Natural killer cell (primary cell): ENCODE results near the gene WDR86. TPM values are rescaled to one million over a fixed set of nuclear protein-coding genes. Genes with fewer than 3 reads are reported as not detected.

Source experiments
- ATAC-seq, 3 donors: fragments of 150-1000 bp in 2 of 3; fragments of 200-7000 bp in 1 of 3; cut with Tn5 transposase; 1 replicate in 1 of 3; 2 replicates in 2 of 3; pipeline ENCODE4 v1.10.0; 2021; ENCODE audit warnings: mild to moderate bottlenecking in 2 of 3, moderate library complexity in 2 of 3
- DNase-seq, 2 donors: peaks; one replicate each; pipeline versions ENCODE4 v3.0.0 to v3.0.0-alpha.2; 2013 to 2021; ENCODE audit warnings: mixed read lengths in 1 of 2
- H3K27ac ChIP-seq: one replicate; pipeline ENCODE4 v1.5.1; 2013; ENCODE audit warnings: mild to moderate bottlenecking, low read length
- H3K27me3 ChIP-seq: one replicate; pipeline ENCODE4 v1.6.1; 2013; ENCODE audit warnings: low read length; ENCODE audit not compliant: control insufficient read depth, insufficient read depth
- H3K36me3 ChIP-seq: one replicate; pipeline ENCODE4 v1.6.1; 2013; ENCODE audit warnings: low read length; ENCODE audit not compliant: control insufficient read depth, insufficient read depth
- H3K4me1 ChIP-seq: one replicate; pipeline ENCODE4 v1.6.1; 2013; ENCODE audit warnings: low read length; ENCODE audit not compliant: control insufficient read depth, insufficient read depth
- H3K4me3 ChIP-seq: one replicate; pipeline ENCODE4 v1.5.1; 2013; ENCODE audit warnings: low read length
- H3K9me3 ChIP-seq: one replicate; pipeline ENCODE4 v1.6.1; 2013; ENCODE audit warnings: low read length; ENCODE audit not compliant: control insufficient read depth, insufficient read depth
- H3K27ac Mint-ChIP-seq, 2 donors: one replicate each; pipeline ENCODE4 v1.8.0; 2022; ENCODE audit warnings: mild to moderate bottlenecking in 2 of 2, mixed read lengths in 2 of 2, moderate library complexity in 1 of 2
- H3K27me3 Mint-ChIP-seq, 2 donors: one replicate each; pipeline ENCODE4 v1.8.0; 2022; ENCODE audit warnings: low read depth in 2 of 2, mixed read lengths in 2 of 2
- H3K36me3 Mint-ChIP-seq: one replicate; pipeline ENCODE4 v1.8.0; 2022; ENCODE audit warnings: mixed read lengths
- H3K4me1 Mint-ChIP-seq, 2 donors: one replicate each; pipeline ENCODE4 v1.8.0; 2022; ENCODE audit warnings: mixed read lengths in 2 of 2
- H3K4me3 Mint-ChIP-seq: one replicate; pipeline ENCODE4 v1.8.0; 2022; ENCODE audit warnings: mild to moderate bottlenecking, moderate library complexity, mixed read lengths
- H3K9me3 Mint-ChIP-seq, 2 donors: one replicate each; pipeline ENCODE4 v1.8.0; 2022; ENCODE audit warnings: mixed read lengths in 2 of 2
- WGBS: methylation state at CpG from one replicate; pipeline ENCODE4 v1.1.7; 2013; ENCODE audit warnings: missing lambda C conversion rate; ENCODE audit not compliant: insufficient coverage; 5-methylcytosine and 5-hydroxymethylcytosine counted together
- intact Hi-C: fragments of 100-400 bp; cut with micrococcal nuclease; formaldehyde crosslinking; loops from one replicate; pipeline ENCODE4 v1.14.2; 2022
- total RNA-seq, 4 donors: library from RNA; stranded (reverse); fragments of 120-200 nt in 1 of 4; gene quantifications; one replicate each; pipeline versions ENCODE4 v1.2.3 to v1.2.4, GENCODE V29; 2013 to 2022
- TF ChIP-seq, protein P1 (sequence below): fragments of 200-600 bp; IDR thresholded peaks from one replicate; pipeline ENCODE4 v1.8.0; 2022; ENCODE audit warnings: antibody characterized with exemption

WDR86 gene
- total RNA-seq, 3 donors from 2014 or later (not counting 1 experiment from before 2014, with no cell fraction given) = 1.6 to 4.6 (median 2.1) TPM

DNA sequence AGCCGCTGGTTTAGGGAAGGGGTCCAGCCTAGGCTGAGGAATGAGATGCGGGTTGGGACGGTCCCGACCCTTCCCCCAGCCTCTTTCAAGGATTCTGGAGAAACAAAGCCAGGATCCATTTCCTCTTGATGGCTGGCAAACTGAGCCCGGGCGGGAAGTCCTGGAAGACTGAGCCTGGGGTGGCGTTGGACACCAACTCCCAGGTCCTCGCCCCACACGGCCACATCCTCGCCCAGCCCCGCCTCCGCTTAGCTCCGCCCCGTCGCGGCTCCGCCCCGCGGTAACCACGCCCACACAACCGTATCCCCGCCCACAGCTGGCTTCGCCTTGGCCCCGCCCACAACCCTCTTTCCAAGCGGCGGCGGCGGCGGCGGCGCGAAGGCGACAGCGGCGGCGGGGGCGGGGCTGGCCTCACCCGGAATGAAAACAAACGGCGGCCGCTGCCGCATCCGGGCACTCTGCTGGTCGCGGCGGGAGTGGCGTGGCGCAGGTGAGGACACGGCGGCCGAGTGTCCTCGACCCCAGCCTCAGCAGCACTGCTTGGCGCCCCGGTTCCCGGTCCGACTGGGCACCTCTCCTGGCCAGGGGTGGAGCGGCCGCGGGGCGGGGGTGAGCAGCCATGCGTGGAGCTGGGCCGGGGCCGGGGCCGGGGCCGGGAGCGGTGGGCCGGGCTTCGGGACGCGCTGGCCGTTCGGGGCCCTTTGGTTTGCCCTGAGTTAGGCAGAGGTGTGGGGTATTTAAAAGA lies 68.3 kb downstream of the WDR86 start, which contains the start of gene NUB1:
Gene NUB1, plus strand, starts transcription at position 456 of the 745 bp plus-strand sequence. CDS start 3,538 bp downstream, outside the sequence.
- TF ChIP-seq, protein P1, sequence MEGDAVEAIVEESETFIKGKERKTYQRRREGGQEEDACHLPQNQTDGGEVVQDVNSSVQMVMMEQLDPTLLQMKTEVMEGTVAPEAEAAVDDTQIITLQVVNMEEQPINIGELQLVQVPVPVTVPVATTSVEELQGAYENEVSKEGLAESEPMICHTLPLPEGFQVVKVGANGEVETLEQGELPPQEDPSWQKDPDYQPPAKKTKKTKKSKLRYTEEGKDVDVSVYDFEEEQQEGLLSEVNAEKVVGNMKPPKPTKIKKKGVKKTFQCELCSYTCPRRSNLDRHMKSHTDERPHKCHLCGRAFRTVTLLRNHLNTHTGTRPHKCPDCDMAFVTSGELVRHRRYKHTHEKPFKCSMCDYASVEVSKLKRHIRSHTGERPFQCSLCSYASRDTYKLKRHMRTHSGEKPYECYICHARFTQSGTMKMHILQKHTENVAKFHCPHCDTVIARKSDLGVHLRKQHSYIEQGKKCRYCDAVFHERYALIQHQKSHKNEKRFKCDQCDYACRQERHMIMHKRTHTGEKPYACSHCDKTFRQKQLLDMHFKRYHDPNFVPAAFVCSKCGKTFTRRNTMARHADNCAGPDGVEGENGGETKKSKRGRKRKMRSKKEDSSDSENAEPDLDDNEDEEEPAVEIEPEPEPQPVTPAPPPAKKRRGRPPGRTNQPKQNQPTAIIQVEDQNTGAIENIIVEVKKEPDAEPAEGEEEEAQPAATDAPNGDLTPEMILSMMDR = no peak
- DNase-seq = peak; percentile 93 to 97
- H3K9me3 ChIP-seq = peaks cover 5% of the 10 kb centered on the region
- no peaks in the 10 kb centered on the region for H3K27me3 ChIP-seq
- peak within 1 kb of the TSS; percentile 95 for H3K4me3 ChIP-seq
- Mint-ChIP-seq H3K36me3 (peaks cover 7% of the 10 kb centered on the region), H3K9me3 (no peaks in the 10 kb centered on the region), H3K4me1 (peaks cover 14 to 25% of the 10 kb centered on the region in 2 donors), H3K4me3 (peak within 1 kb of the TSS; percentile 95), H3K27ac (peak within 1 kb of the TSS; percentile 91 to 96), H3K27me3 (no peaks in the 10 kb centered on the region)
- ATAC-seq = peak; percentile 91 to 98 (median 93)
- peak within 1 kb of the TSS; percentile 91 for H3K27ac ChIP-seq
- WGBS = 6% methylated on average over 72 of the region's 72 CpGs
- peaks cover 27% of the 10 kb centered on the region for H3K4me1 ChIP-seq
- H3K36me3 ChIP-seq = peaks cover 17% of the 10 kb centered on the region
- intact Hi-C loops = loop anchor here (1.0 to 10.0 kb wide), 4 partner anchors 9 to 259 kb away; partner anchors contain the start of genes ABCF2, FASTK, RHEB and TMUB1

DNA sequence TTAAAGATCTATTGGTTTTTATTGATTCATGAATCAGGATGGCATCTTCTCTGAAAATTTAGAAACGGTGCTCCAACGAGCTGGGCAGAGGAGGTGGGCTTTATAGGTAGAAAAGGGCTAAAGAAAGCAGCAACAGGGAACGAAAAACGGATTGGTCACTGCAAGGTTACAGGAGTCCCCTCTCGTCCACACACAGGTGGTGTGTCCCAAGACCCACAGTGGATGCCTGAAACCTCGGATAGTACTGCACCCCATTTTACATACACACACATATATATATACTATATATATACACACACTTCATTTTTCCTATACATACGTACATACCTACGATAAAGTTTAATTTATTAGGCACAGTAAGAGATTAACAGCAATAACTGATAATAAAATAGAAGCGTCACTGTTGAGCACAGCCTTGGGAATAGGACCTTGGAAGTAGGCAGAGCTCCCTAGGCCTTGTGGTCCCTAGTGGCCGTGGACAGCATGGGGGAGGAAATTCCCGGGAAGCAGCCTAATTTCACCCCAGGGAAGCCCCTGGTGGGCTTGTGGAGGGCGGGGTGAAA lies 69.0 kb downstream of the WDR86 start:
- Mint-ChIP-seq H3K4me3 (peak overlapping the region; percentile 95), H3K4me1 (peaks cover 14 to 25% of the 10 kb centered on the region in 2 donors), H3K9me3 (no peaks in the 10 kb centered on the region), H3K27me3 (no peaks in the 10 kb centered on the region), H3K27ac (peak overlapping the region; percentile 91 to 96), H3K36me3 (peaks cover 5% of the 10 kb centered on the region)
- H3K36me3 ChIP-seq = peaks cover 10% of the 10 kb centered on the region
- DNase-seq (peak in 1 of 2 donors; percentile 33), ATAC-seq (no peak)
- peak overlapping the region; percentile 22 for H3K4me3 ChIP-seq
- peaks cover 5% of the 10 kb centered on the region for H3K9me3 ChIP-seq
- H3K4me1 ChIP-seq = peaks cover 27% of the 10 kb centered on the region
- TF ChIP-seq, protein P1 = no peak
- intact Hi-C loops = loop anchor here (5.0 to 10.0 kb wide), 3 partner anchors 114 to 259 kb away; partner anchors contain the start of genes ABCF2, FASTK, RHEB and TMUB1
- no peaks in the 10 kb centered on the region for H3K27me3 ChIP-seq
- 87% methylated on average over 11 of the region's 12 CpGs for WGBS
- H3K27ac ChIP-seq = peak overlapping the region; percentile 80

DNA sequence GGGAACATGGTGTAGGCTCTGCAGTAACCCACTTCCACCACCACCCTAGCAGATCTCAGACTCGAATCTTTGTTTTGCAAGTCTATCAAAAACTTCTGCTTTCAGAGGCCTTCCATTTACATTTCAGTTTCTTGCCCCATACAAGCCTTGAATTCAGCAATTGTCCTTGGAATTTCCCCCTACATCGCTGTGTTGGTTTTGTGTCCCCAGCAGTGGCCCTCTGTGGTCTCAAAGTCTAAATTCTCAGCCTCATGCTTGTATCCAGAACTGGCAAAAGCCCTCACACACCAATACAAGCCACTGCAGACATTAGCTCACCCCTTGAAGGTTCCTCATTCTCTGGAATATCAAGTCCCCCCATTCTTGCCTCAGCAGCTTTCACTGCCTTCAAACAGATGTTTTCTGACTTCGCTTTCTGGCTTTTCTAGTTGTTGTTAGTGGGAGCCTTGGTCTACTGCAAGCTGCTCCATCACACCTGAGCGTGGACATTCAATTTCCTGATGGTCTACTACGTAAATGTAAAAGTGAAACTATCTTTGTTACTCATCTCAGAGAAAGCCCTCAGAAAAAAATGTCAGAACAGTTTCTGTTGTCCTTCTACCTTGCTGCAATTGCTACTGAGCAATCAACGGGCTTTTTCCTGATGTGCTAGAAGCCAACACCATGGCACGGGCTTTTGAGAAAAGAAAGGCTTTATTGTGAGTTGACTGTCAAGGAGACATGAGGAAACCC lies 70.0 kb downstream of the WDR86 start:
- Mint-ChIP-seq H3K4me3 (peak overlapping the region; percentile 95), H3K4me1 (peaks cover 14 to 25% of the 10 kb centered on the region in 2 donors), H3K27me3 (no peaks in the 10 kb centered on the region), H3K9me3 (no peaks in the 10 kb centered on the region), H3K36me3 (no peaks in the 10 kb centered on the region), H3K27ac (peak overlapping the region; percentile 91 to 96)
- ATAC-seq (no peak), DNase-seq (peak in 1 of 2 donors; percentile 53)
- Histone ChIP-seq H3K4me3 (no peak overlapping the region), H3K36me3 (peaks cover 2% of the 10 kb centered on the region), H3K4me1 (peaks cover 27% of the 10 kb centered on the region), H3K27me3 (no peaks in the 10 kb centered on the region), H3K9me3 (peaks cover 5% of the 10 kb centered on the region), H3K27ac (peak overlapping the region; percentile 66)
- WGBS = 46% methylated on average over 7 of the region's 7 CpGs
- TF ChIP-seq, protein P1 = no peak
- intact Hi-C loops = loop anchor here (5.0 to 10.0 kb wide), 3 partner anchors 113 to 258 kb away; partner anchors contain the start of genes ABCF2, FASTK, RHEB and TMUB1
